AG04449 (cell line): ENCODE measurements around the gene ZFHX3.

Experiments used
- CTCF ChIA-PET: fragments of 350-600 bp; formaldehyde crosslinking; extraction: SDS; loops from one replicate; lab custom pipeline; 2021; ENCODE audit warnings: antibody characterized with exemption; lab: Yijun Ruan, JAX
- POLR2A ChIA-PET: fragments of 400-600, 350-600 bp; formaldehyde crosslinking; extraction: SDS; loops from one replicate; lab custom pipeline; 2020; ENCODE audit warnings: antibody characterized with exemption, inconsistent platforms; lab: Yijun Ruan, JAX
- DNase-seq: peaks from one replicate; pipeline ENCODE4 v3.0.0-alpha.2; 2010; ENCODE audit warnings: low read depth, low spot score
- H3K4me3 ChIP-seq: 2 replicates; pipeline ENCODE4 v1.5.1; 2011; ENCODE audit warnings: low read depth, mild to moderate bottlenecking, control low read depth, low read length
- CTCF ChIP-seq: IDR thresholded peaks from one replicate; pipeline ENCODE4 v1.5.1; 2011; ENCODE audit warnings: mild to moderate bottlenecking, moderate library complexity, low read length, control low read depth, inconsistent platforms; ENCODE audit not compliant: insufficient read depth; ENCODE audit errors: missing control alignments

ZFHX3 gene

GRCh38 chr16:73060892-73061490 lies 13.1 kb upstream of the ZFHX3 start:
- POLR2A ChIA-PET = interaction anchor here (0.6 to 1.8 kb wide), 2 partner anchors 11 to 141 kb away, joined by 3 to 5 read pairs; no protein-coding TSS in a partner anchor
- CTCF ChIA-PET = interaction anchor here (0.6 to 2.3 kb wide), 7 partner anchors 11 to 781 kb away, joined by 3 to 12 read pairs (median 3); no protein-coding TSS in a partner anchor
- TF ChIP-seq CTCF = no peak
- no peak for DNase-seq
- no peak overlapping the region; the same call in 1 of the 2 replicates for H3K4me3 ChIP-seq

GRCh38 chr16:73059779-73060615 lies 12.1 kb upstream of the ZFHX3 start:
- DNase-seq = no peak
- ChIA-PET POLR2A (no interaction called here), CTCF (interaction anchor here (0.6 to 2.3 kb wide), 8 partner anchors 20 to 897 kb away, joined by 3 to 12 read pairs (median 3); no protein-coding TSS in a partner anchor)
- no peak for TF ChIP-seq CTCF
- peak overlapping the region; percentile 65 for H3K4me3 ChIP-seq

DNA sequence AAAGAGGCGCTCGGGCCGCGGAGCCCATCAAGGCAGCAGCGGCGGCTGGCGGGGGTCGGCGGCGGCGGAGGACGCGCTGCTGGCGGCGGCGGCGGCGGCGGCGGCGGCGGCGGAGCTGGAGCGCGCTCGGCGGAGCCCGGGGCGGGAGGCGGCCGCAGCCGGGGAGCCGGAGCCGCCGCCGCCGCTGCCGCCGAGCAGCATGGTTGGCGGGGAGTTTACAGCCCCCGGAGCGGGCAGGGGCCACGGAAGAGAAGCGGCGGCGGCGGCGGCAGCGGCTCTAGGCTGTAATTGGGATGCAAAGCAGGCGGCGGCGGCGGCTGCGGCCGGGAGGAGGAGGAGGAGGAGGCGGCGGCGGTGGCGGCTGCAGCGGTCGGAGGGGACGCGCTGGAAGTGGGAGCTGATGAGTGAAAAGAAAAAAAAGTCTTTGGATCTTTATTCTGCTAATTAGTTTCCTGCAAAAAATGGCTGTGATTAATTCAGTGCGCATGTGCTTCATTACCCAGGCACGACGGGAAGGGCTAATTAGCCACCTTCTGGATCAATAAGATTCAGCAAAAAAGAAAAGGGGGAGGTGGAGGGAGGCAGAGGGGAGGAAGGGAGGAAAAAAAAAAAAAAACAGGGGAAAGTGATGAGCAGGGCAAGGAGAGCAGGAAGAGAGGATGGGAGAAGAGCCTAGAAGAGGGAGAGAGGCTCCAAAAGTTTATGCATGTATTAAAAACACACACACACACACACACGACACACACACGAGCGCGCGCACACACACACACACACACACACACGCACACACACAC lies 10.9 kb upstream of the ZFHX3 start:
- ChIA-PET POLR2A (no interaction called here), CTCF (interaction anchor here (1.0 to 1.5 kb wide), 2 partner anchors 226 to 558 kb away, joined by 3 to 5 read pairs; no protein-coding TSS in a partner anchor)
- no peak for DNase-seq
- H3K4me3 ChIP-seq = peak overlapping the region; percentile 65
- no peak for TF ChIP-seq CTCF

DNA sequence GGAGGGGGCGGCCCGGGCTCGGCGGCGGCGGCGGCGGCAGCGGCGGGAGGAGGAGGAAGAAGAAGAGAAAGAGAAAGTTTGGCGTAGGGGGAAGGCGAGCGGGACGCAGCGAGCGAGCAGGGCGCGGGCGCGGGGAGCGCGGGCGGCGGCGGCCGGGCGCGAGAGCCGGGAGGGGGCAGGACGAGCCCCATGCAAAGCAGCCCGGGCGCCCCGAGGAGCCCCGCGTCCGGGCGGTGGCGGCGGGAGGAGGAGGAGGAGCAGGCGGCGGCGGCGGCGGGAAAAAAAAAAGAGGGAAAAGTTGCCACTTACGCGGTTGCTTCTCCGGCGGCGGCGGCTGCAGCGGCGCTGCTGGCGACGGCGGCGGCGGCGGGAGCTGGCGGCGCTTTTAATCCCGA lies 10.3 kb upstream of the ZFHX3 start:
- DNase-seq = no peak
- peak overlapping the region; percentile 65 for H3K4me3 ChIP-seq
- CTCF ChIA-PET = interaction anchor here (1.5 kb wide), 1 partner anchor 226 kb away, joined by 5 read pairs; no protein-coding TSS in a partner anchor
- no peak for TF ChIP-seq CTCF
- POLR2A ChIA-PET = interaction anchor here (1.2 kb wide), 1 partner anchor 157 kb away, joined by 3 read pairs; no protein-coding TSS in a partner anchor

DNA sequence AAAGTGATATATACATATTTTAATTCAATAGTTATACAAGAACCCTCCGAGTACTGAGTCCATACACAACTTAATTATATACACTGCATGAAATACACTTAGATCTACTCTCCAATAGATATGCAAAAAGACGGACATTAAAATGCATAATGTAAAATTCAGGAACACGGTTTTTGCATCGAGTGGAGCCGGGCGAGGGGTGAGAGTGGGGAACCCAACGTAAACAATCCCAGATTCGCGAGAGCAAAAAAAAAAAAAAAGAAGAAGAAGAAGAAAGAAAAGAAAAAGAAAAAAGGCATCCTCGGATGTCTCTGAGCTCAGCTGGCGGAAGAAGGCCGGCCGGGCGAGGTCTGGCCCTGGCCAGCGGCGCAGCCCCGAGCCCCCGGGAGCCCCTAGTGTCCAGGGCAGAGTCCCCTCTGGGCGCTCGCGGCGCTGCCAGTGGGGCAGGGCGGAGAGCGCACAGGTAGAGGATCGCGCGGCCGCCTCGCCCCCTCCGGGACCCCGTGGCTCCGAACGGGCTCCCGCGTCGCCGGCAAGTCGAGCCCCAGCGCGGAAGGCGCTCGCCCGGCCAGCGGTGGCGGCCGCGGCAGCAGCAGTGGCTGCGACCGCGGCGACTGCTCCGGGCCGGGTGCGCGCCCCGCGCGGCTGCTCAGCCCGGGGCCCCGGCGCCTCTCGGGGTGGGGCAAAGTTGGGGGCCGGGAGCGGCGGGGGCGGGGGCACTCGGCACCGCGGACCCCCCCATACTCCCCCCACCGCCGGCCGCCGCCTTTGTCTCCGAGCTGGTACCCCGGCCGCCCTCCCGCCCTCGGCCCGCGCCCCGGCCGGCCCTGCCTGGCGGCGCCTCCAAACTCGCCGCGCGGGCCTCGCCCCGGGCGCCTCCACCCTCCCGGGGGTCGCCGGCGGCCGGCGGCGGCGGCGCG lies 9.6 kb upstream of the ZFHX3 start:
- ChIA-PET POLR2A (interaction anchor here (0.6 to 1.2 kb wide), 2 partner anchors 68 to 157 kb away, joined by 3 read pairs; no protein-coding TSS in a partner anchor), CTCF (interaction anchor here (1.0 to 1.5 kb wide), 3 partner anchors 225 to 821 kb away, joined by 3 to 5 read pairs (median 5); no protein-coding TSS in a partner anchor)
- H3K4me3 ChIP-seq = peak overlapping the region; percentile 65
- peak; percentile 26 for TF ChIP-seq CTCF
- DNase-seq = no peak
